Mucosa of stomach (tissue), 1 donor: ENCODE results near the gene MMP23B.
"Not testable (repeated sequence)": the region's sequence is repeated elsewhere in the genome, so short reads cannot be mapped to it uniquely, and the experiment has no call there.

Source experiments
- H3K27me3 ChIP-seq: one replicate; pipeline ENCODE4 v1.7.0; 2013; ENCODE audit warnings: mild to moderate bottlenecking, low read length; ENCODE audit not compliant: control insufficient read depth, insufficient read depth
- H3K36me3 ChIP-seq: one replicate; pipeline ENCODE4 v1.7.0; 2013; ENCODE audit warnings: low read length; ENCODE audit not compliant: control insufficient read depth, insufficient read depth
- H3K4me1 ChIP-seq: one replicate; pipeline ENCODE4 v1.7.0; 2013; ENCODE audit warnings: mild to moderate bottlenecking, low read length; ENCODE audit not compliant: control insufficient read depth, insufficient read depth
- H3K4me3 ChIP-seq: one replicate; pipeline ENCODE4 v1.7.0; 2013; ENCODE audit warnings: low read length
- H3K9ac ChIP-seq: one replicate; pipeline ENCODE4 v1.7.0; 2013; ENCODE audit warnings: mild to moderate bottlenecking, low read length, moderate library complexity
- H3K9me3 ChIP-seq: one replicate; pipeline ENCODE4 v1.7.0; 2013; ENCODE audit warnings: mild to moderate bottlenecking, low read length, moderate library complexity; ENCODE audit not compliant: control insufficient read depth
- donor health status: Pancreatic carcinoma.

MMP23B gene

DNA sequence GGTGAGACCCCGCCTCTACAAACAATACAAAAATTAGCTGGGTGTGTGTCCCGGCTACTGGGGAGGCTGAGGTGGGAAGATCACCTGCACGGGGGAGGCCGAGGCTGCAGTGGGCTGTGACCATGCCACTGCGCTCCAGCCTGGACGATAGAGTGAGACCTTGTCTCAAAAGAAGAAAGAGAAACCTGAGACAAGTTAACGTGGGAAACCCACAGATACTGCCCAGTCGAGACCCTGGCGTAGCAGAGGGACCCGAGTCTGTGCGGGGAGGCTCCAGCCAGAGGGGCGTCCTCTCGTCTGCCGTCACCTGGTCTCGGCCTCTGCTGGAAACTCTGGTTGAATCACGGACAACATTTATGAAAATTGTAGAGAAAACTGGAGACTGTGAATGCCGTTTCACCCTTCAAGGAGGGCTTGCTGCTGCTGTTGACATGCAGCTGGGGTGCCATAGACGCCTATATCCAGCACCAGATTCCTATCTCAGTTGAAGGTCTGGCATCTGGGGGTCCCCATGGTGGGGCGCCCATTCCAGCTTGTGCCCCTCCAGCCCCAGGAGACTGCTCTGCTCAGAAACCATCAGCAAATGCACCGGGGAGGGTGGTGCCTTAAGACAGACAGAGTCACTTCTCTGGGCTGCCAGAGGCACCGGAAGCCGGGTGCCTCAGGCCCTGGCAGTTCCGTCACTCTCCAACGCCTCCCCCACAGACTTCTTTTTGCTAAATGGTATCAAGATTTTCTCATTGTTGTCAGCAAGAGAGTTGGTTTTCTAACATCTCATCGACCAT, 40.4 kb downstream of the MMP23B start:
- H3K27me3 ChIP-seq, result no peaks in the 10 kb centered on the region
- H3K36me3 ChIP-seq, result no peaks in the 10 kb centered on the region
- H3K4me1 ChIP-seq, result no peaks in the 10 kb centered on the region
- H3K4me3 ChIP-seq, result no peak overlapping the region
- no peaks in the 10 kb centered on the region for H3K9me3 ChIP-seq
- H3K9ac ChIP-seq, result no peak overlapping the region

DNA sequence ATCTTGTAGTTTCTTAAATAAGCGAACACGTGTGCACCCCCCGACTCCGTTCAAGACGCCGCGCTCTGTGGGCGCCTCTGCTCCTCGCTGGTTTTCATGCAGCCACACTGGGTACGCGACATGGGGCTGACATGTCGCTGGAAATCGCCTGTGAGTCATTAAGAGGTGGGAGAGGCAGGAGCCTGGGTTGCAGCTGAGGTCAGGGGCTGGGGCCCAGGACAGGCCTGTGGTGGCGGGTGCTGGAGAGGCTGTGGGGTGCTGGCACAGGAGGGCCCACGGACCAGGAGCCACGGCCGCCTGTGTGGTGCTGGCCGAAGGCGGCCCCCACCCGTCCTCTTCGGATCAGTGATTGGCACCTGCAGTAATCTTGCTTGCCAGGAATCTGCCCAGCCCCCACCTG, 42.8 kb downstream of the MMP23B start:
- H3K4me3 ChIP-seq, H3K36me3 ChIP-seq, H3K9ac ChIP-seq, H3K27me3 ChIP-seq, H3K9me3 ChIP-seq: not testable (repeated sequence)
- H3K4me1 ChIP-seq, result peaks cover 19% of the 10 kb centered on the region

DNA sequence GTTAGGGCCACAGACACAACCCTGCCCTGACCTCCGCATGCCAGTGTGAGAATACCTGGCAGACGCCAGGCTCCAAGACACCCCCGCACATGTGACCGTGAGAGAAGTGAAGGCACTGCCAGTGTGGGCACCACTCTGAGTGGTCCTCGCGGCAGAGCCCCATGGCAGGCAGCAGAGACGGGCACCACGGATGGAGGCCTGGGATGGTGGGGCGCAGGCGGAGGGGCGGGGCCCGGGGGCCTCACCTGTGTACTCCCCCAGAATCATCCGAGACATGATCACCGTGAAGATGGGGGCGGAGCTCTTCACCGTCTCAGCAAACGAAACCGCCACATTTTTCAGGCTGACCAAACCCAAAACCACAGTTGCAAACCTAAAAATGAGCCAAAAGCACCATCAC, 43.2 kb downstream of the MMP23B start:
- not testable (repeated sequence) for H3K9ac ChIP-seq, H3K36me3 ChIP-seq, H3K4me3 ChIP-seq, H3K9me3 ChIP-seq, H3K27me3 ChIP-seq
- H3K4me1 ChIP-seq, result peaks cover 22% of the 10 kb centered on the region

DNA sequence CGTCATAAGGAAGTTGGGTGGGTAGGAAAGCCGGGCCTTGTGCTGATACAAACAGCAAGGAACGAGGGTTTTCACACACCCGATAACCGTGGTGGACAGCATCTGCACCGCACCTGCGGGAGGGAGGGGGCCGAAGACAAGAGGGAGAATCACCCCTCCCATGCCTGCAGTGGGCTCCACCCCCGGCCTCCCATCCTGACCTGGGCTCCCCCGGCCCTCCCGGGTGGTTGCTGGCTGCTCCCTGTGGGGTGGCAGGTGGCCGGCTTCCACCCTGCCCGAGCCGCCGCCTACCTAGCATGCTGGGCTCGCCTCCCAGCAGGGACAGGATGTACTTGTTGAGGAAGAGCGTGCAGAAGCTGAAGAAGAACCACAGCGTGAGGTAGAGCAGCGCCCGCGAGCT, 44.1 kb downstream of the MMP23B start:
- H3K4me3 ChIP-seq, H3K9ac ChIP-seq, H3K36me3 ChIP-seq, H3K27me3 ChIP-seq, H3K9me3 ChIP-seq: not testable (repeated sequence)
- H3K4me1 ChIP-seq, result peaks cover 30% of the 10 kb centered on the region

DNA sequence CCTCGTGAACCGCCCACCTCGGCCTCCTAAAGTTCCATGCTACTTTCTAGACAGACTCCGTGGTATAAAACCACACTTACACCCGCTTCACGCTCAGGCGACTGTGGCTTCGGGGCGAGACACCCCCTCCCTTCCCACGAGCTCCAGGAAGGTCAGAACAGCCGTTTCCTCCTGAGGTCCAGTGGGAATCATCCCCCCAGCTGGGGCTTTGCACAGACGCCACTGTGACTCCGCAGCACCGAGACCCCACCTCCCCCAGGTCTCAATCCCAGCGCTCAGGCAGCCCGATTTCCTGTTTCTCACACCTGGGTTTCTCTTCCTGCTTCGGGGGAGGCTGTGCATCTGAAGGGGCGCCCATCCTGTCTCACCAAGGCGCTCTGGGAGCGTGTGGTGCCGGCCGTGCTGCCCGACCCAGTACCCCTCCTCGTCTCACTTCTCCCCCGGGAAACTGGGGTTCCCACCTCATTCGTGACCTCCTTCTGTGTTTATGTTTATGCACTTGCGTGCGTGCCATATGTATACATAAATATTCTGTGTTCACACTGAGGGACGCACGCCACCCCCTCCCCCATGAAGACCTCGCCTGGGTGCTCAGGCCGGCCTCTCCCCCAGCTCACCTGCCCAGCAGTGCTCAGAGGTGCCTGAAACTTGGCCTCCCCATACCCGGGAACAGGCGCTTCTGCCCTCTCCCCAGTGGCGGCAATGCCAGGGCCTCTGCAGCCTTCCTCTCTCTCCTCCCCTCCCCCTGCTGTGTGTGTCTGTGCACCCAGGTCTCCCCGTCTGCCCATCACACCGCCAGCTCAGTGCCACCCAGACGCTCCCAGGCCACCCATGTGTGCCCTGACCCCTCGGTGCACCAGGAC, 46.0 kb downstream of the MMP23B start:
- Histone ChIP-seq H3K9me3 (no peaks in the 10 kb centered on the region), H3K27me3 (no peaks in the 10 kb centered on the region), H3K36me3 (no peaks in the 10 kb centered on the region), H3K4me3 (peak overlapping the region; percentile 15), H3K9ac (peak overlapping the region; percentile 55), H3K4me1 (peaks cover 31% of the 10 kb centered on the region)

DNA sequence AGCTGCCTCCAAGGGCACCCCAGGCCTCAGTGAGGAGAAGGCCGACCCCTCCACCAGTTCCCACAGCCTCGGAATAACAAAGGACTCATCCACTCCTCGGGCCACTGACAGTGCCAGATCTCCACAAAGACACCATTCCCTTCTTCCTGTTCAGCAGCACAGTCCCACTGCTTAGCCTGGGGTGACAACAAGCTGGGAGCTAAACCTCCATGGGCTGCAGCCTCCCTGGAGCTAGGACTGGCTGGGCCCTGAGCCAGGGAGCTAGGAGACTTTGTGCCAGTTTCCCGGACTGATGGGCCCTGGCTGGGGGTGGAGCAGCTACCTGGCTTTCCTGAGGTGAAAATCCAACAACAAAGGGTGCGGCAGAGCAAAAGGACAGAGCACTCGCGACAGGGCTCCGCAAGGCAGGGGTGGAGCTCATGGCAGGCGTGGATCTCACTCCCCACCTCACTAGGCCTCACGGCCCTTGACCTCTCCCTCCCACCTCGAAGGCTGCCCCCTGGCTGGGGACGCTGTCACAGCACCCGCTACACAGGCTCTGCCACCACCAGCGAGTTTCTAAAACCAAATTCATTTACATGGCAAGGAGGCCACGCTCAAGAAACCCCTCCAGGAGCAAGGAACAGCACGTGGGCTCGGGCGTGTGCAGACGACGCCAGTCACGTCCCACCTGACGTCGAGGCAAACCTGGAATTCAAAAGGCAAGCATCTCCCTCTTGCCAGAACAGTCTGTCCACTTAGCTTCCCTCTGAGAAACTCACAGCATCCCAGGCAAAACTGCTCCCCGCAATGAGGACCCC, 46.8 kb downstream of the MMP23B start:
- Histone ChIP-seq H3K36me3 (no peaks in the 10 kb centered on the region), H3K9ac (peak overlapping the region; percentile 55), H3K27me3 (no peaks in the 10 kb centered on the region), H3K9me3 (no peaks in the 10 kb centered on the region), H3K4me3 (peak overlapping the region; percentile 15), H3K4me1 (peaks cover 39% of the 10 kb centered on the region)

DNA sequence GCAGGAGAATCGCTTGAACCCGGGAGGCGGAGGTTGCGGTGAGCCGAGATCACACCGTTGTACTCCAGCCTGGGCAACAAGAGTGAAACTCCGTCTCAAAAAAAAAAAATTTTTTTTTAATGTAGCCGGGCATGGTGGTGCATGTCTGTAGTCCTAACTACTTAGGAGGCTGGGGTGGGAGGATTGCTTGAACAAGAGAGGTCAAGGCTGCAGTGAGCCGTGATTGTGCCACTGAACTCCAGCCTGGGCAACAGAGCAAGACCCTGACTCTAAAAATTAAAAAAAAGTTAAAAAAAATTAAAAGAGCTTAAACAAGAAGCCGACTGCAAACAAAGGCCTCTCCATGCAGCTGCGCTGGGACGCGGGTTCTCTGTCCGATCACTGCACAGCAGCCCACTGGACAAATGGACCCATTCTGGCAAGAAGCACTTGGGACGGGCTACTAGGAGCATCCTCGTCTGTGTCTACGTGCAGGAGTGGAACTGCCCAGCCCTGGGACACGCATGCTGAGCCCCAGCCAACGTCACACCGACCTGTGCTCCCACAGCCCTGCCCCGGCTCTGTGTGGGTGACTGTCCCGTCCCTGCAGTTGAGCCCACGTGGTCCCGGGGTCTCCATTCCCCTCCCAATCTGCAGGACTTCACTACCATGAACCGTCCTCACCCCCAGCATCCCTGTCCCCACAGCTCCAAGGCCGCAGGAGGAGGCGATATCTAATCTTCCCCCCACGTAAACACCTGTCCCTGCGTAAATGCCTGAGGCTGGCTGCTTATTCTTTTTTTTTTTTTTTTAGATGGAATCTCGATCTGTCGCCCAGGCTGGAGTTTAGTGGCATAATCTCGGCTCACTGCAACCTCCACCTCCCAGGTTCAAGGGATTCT, 48.3 kb downstream of the MMP23B start:
- H3K9me3 ChIP-seq, result no peaks in the 10 kb centered on the region
- H3K4me3 ChIP-seq, result no peak overlapping the region
- no peaks in the 10 kb centered on the region for H3K36me3 ChIP-seq
- H3K27me3 ChIP-seq, result no peaks in the 10 kb centered on the region
- H3K9ac ChIP-seq, result no peak overlapping the region
- peaks cover 43% of the 10 kb centered on the region for H3K4me1 ChIP-seq

DNA sequence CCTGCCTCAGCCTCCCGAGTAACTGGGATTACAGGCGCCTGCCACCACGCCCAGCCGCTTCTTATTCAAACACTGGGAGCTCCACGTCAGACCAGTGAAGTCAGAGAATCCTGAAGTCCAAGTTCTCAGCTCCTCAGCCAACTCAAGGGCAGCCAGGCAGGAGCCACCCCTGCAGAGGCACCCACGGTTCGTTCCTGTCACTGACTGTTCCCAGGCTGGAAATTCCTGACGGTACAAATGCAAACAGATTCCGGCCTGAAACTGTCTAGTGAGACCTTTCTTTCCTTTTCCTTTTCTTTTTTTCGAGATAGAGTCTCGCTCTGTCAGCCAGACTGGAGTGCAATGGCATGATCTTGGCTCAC, 48.9 kb downstream of the MMP23B start:
- Histone ChIP-seq H3K9ac (no peak overlapping the region), H3K36me3 (no peaks in the 10 kb centered on the region), H3K27me3 (no peaks in the 10 kb centered on the region), H3K4me3 (no peak overlapping the region), H3K4me1 (peaks cover 43% of the 10 kb centered on the region), H3K9me3 (no peaks in the 10 kb centered on the region)

DNA sequence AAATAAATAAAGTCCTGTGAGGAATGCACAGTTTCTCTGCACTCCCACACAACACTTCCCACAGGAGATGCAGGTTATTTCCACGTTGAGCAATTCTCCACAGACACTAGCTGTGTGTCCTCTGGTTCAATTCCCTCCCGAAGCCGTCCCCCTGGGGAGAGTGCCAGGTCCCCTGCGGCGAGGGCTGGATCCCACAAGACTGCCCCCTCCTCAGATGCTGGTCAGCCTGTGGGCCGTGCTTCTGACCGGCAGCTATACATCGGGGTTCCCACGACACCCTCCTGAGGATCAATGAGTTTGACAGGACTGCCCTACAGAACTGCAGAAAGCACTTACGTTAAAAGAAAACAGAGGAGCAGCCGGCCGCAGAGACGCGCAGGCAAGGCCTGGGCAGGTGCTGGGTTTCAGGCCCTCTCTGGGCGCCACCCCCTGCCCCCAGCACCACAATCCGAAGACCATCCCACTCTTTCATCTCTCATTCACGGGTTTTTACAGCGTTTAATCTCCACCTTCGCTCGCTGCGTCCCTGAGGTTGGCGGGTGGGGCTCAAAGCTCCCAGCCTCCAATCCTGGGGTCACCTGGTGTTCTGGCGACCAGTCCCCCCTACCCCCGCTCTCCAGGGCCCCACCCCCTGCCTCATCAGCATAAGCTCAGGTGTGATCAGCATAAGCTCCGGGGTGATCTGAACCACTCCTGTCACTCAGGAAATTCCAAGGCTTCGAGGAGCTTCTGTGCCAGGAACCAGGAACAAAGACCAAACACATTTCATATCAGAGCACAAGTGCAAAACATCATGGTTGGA, 51.3 kb downstream of the MMP23B start:
- no peaks in the 10 kb centered on the region for H3K9me3 ChIP-seq
- peaks cover 36% of the 10 kb centered on the region for H3K4me1 ChIP-seq
- H3K4me3 ChIP-seq, result no peak overlapping the region
- H3K27me3 ChIP-seq, result no peaks in the 10 kb centered on the region
- no peak overlapping the region for H3K9ac ChIP-seq
- no peaks in the 10 kb centered on the region for H3K36me3 ChIP-seq
